KOPT-K1 (cell line): ENCODE data around the gene LRBA.

Experiments used
- H3K27ac ChIP-seq: fragments of 200-600 bp; sonication (generic); 2 replicates; pipeline ENCODE4 v1.5.1; 2016; ENCODE audit warnings: antibody characterized with exemption, mild to moderate bottlenecking, low read depth, low read length; ENCODE audit not compliant: poor library complexity, severe bottlenecking
- H3K36me3 ChIP-seq: fragments of 200-600 bp; sonication (generic); 2 replicates; pipeline ENCODE4 v1.5.1; 2017; ENCODE audit warnings: antibody characterized with exemption, mild to moderate bottlenecking, low read length, moderate library complexity; ENCODE audit not compliant: insufficient read depth
- H3K9me3 ChIP-seq: fragments of 200-600 bp; sonication (generic); 2 replicates; pipeline ENCODE4 v1.5.1; 2017; ENCODE audit warnings: antibody characterized with exemption, low read length, mild to moderate bottlenecking; ENCODE audit not compliant: insufficient read depth, poor library complexity, severe bottlenecking

LRBA gene

DNA sequence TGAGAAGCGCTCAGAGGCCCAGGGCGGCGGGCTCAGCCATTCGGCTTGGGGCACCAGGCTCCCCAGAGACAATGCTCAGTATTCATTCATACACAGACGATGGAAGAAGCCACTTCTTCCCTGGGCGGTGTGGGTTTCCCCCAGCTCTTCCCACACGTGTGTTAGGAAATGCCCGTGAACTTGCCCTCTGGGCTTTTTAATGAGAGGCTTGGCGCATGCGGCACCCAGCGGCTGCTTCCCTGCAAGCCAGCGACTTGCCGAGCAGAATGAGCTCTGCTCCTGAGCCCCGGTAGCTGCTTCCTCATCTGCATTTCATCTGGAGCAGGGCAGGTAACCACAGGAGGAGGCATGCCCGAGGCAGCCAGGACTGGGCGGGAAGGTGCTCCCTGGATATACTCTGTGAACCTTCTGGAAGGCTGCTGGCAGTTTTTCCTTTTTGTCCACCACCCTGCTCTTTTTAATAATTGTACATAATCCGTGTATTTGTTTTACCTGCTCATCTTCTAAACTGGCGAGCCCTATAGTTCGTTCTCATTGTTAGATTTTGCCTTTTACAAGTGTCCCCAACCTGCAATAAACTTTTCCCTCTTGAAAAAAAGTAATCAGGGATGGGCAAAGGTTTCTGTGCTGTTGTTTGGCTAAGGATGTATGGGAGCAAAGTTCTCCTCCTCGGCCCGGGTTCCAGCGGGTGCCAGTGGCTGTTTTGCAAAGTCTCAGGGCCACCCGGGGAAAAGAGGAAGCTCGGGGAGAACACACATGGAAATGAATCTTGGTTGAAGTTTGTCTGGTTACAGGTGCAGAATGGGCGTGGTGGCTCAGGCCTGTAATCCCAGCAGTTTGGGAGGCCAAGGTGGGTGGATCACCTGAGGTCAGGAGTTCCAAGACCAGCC is 758.0 kb downstream of the LRBA start:
- no peak overlapping the region for H3K27ac ChIP-seq
- no peaks in the 10 kb centered on the region for H3K9me3 ChIP-seq
- H3K36me3 ChIP-seq = no peaks in the 10 kb centered on the region

GRCh38 chr4:150256225-150256620 is 758.9 kb downstream of the LRBA start:
- Histone ChIP-seq H3K36me3 (no peaks in the 10 kb centered on the region), H3K27ac (no peak overlapping the region), H3K9me3 (no peaks in the 10 kb centered on the region)

DNA sequence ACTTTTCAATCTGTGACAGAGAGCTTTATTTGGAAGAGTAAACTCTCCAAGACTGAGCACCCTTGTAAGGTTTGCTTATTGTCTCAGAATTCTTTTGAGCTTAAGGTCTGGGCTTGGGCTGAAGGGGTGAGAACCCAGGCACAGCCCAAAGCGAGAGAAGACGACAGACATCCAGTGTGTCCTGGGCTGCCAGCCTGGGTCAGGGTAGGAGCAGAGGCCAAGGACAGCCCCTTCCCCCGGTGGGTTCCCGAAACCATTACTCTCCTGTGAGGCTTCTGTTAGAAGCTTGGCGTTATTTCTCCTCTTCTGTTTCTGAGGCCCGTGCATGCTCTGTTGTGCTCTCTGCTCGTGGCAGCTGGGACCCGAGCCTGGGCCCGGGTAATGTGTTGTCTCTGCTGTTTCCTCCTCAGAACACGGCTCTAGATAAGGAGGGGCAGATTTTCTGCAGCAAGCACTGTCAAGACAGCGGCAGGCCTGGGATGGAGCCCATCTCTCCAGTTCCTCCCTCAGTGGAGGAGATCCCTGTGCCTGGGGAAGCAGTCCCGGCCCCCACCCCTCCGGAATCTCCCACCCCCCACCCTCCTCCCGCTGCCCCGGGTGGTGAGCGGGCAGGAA is 759.4 kb downstream of the LRBA start:
- Histone ChIP-seq H3K27ac (no peak overlapping the region), H3K36me3 (no peaks in the 10 kb centered on the region), H3K9me3 (no peaks in the 10 kb centered on the region)

- Histone ChIP-seq H3K27ac (no peak overlapping the region), H3K36me3 (no peaks in the 10 kb centered on the region)
These were observed 761.0 kb downstream of the LRBA start for GRCh38 chr4:150253965-150254630.

DNA sequence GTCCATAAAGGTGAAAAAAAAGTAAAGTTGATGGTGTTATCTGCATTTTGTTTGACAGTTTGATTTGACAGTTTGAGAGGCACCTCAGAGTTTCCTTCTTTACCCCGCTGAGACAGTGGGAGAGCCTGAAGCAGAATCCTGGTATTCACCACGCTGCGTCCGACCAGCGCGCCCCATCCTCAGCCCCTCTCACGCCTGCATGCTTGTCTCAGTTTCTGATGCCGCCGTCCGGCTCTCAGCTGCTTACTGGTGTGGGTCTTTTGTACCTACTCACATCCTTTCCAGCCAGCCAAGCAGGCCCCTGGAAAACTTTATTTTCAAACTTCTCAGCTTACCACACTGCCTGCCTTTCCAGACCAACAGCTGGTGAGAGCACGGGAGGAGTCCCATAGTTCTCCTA is 761.7 kb downstream of the LRBA start:
- no peaks in the 10 kb centered on the region for H3K9me3 ChIP-seq
- no peak overlapping the region for H3K27ac ChIP-seq
- H3K36me3 ChIP-seq = no peaks in the 10 kb centered on the region

More at GRCh38 chr4:150253965-150254630, 761.0 kb downstream of the LRBA start:
- H3K9me3 ChIP-seq = no peaks in the 10 kb centered on the region

DNA sequence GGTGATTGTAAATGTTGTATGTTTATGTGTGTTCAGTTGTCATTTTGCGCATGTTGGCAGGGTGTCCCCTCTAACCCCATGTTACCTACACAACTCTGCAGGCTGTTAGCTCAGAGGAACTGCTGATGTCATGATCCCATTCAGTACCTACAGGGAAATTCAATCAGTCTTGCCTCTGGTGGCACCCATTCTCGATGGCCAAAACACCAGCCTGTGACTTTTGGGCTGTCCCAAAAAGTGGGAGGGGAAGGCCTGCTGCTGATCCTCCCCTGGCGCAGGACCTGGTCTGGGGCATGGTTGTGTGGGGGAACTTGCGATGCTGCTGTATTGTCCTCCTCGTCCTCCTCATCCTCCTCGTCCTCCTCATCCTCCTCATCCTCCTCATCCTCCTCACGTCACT is 762.3 kb downstream of the LRBA start:
- no peaks in the 10 kb centered on the region for H3K36me3 ChIP-seq
- H3K9me3 ChIP-seq = no peaks in the 10 kb centered on the region
- no peak overlapping the region for H3K27ac ChIP-seq

- no peak overlapping the region for H3K27ac ChIP-seq
- H3K36me3 ChIP-seq = no peaks in the 10 kb centered on the region
- H3K9me3 ChIP-seq = no peaks in the 10 kb centered on the region
These were observed 762.8 kb downstream of the LRBA start for GRCh38 chr4:150252306-150252705.

- no peaks in the 10 kb centered on the region for H3K9me3 ChIP-seq
- H3K27ac ChIP-seq = no peak overlapping the region
- H3K36me3 ChIP-seq = no peaks in the 10 kb centered on the region
These were observed 763.3 kb downstream of the LRBA start for GRCh38 chr4:150251752-150252190.

DNA sequence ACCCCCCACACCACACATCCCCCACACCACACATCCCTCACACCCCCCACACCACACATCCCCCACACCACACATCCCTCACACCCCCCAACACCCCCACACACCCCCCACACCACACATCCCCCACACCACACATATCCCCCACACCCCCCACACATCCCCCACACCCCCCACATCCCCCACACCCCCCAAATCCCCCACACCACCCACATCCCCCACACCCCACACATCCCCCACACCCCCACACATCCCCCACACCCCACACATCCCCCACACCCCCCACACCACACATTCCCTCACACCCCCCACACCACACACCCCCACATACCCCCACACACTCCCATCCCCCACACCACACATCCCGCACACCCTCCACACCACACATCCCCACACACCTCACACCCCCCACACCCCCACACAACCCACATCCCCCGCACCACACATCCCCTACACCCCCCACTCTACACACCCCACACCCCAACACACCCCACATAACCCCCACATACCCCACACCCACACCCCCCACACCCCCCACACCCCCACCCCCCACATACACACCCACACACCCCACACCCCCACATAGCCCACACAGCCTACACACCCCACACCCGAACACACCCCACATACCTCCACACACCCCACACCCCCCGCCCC is 764.0 kb downstream of the LRBA start:
- H3K36me3 ChIP-seq = no peaks in the 10 kb centered on the region
- no peak overlapping the region for H3K27ac ChIP-seq
- no peaks in the 10 kb centered on the region for H3K9me3 ChIP-seq

DNA sequence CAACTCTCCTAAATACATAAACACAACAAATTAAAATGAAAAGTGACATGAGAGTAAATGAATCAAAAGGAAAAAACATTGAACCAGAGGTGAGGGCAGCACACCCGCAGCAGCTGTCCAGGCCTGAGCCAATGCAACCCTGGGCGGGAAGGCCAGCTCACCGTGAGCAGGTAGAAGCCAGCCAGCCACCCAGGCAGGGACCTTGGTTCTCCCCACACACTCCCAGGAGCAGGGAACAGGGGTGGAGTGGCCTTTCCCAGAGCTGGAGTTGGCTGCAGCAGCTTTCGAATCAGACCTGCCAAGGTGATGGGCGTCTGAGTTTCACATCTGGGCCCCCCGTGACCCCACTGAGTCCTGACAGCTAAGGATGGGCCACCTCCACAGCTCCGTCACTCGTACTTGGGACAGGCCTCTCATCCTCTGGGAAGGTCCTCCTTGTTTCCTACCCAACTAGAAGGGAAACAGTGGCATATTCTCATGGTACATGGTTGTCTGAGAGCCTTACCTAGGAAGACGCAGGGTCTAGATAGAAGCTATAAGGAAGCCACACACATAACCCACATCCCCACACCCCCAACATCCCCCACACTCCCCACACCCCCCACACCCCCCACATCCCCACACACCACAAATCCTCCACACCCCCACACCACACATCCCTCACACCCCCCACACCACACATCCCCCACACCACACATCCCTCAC is 764.6 kb downstream of the LRBA start:
- Histone ChIP-seq H3K27ac (no peak overlapping the region), H3K9me3 (no peaks in the 10 kb centered on the region), H3K36me3 (no peaks in the 10 kb centered on the region)

DNA sequence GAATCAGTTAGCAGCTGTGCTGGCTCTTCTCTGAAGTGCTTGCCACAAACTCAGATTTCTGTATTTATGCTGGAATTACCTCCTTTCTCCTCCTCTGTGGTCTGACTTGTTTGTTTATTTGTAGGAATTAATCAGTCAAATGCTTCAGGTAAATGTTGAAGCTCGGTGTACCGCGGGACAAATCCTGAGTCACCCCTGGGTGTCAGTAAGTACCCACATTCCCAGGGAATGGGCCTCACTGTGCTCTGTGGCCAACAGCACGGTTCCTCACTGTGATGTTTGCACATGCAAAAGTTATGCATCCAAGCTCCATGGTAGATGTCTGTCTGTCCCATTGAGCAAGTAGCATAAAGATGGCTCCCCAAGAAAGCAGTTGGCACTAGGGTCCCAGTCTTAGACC is 766.9 kb downstream of the LRBA start:
- Histone ChIP-seq H3K36me3 (no peaks in the 10 kb centered on the region), H3K27ac (no peak overlapping the region), H3K9me3 (no peaks in the 10 kb centered on the region)

DNA sequence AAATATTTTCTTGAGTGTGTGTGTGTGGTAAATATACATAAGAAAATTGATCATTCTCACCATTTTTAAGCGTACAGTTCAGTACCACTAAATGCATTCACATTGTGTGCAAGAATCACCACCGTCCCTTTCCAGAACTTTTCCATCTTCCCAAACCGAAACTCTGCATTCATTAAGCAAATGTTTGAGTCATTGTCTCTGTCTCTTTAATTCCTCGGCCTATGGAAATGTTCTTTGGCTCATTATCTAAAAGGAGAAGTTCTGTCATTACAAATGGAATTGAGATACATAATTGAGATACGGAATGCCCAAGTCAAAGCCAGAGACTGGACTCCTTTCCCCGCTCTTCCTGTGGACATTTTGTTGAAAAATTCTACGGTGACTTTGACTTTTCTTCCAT is 767.9 kb downstream of the LRBA start:
- H3K9me3 ChIP-seq = no peaks in the 10 kb centered on the region
- no peaks in the 10 kb centered on the region for H3K36me3 ChIP-seq
- H3K27ac ChIP-seq = no peak overlapping the region

- H3K27ac ChIP-seq = no peak overlapping the region
- no peaks in the 10 kb centered on the region for H3K36me3 ChIP-seq
- no peaks in the 10 kb centered on the region for H3K9me3 ChIP-seq
These were observed 770.5 kb downstream of the LRBA start for GRCh38 chr4:150244600-150244999.

- Histone ChIP-seq H3K27ac (no peak overlapping the region), H3K36me3 (no peaks in the 10 kb centered on the region), H3K9me3 (no peaks in the 10 kb centered on the region)
These were observed 771.2 kb downstream of the LRBA start for GRCh38 chr4:150243932-150244331.
